ENCODE data around the gene NCMAP. TPM values are rescaled to one million over a fixed set of nuclear protein-coding genes. Genes with fewer than 3 reads are reported as not detected.

NCMAP gene
- total and polyA plus RNA-seq, 4 donors, result 1.5 to 20.2 (median 5.9) TPM

DNA sequence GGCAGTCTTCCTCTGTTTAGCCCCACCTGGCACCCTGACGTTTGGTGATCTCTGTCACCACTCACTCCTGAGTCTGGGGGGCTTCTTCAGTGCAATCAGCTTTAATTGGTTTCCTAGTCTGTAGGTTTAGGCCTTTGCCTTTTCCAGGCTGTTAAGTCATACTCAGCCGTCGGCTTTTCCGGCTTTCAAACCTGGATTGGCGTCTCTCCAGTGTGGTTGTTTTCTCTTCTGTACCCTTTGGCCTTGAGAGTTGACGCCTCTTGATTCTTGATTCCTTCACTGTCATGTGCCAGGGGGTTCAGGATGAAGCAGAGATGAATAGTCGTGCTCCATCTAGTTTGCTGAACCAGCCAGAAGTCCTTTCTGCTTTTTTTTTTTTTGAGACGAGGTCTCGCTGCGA lies 24.9 kb downstream of the NCMAP start:
- H3K4me1 ChIP-seq (ENCODE audit: control insufficient read depth in 5 of 5, insufficient read depth in 5 of 5, low read length in 5 of 5), result peaks cover 0 to 3% (median 0%) of the 10 kb centered on the region in 5 donors
- H3K9me3 ChIP-seq (ENCODE audit: control insufficient read depth in 4 of 4, insufficient read depth in 3 of 4, low read length in 3 of 4), result no peaks in the 10 kb centered on the region
- no peaks in the 10 kb centered on the region for H3K36me3 ChIP-seq (ENCODE audit: control insufficient read depth in 4 of 4, insufficient read depth in 4 of 4, low read length in 4 of 4)
- no peak overlapping the region for H3K9ac ChIP-seq (ENCODE audit: insufficient read depth in 1 of 2, low read length in 2 of 2)
- H3K27me3 ChIP-seq (ENCODE audit: control insufficient read depth in 3 of 3, insufficient read depth in 3 of 3, low read length in 2 of 3), result no peaks in the 10 kb centered on the region
- ATAC-seq (ENCODE audit: insufficient read depth, low FRiP score) (no peak), DNase-seq (no peak)
- H3K27ac ChIP-seq (ENCODE audit: low read depth in 1 of 2, low read length in 1 of 2), result no peak overlapping the region
- WGBS, 2 donors, result 80 to 86% methylated on average over 10 of the region's 10 CpGs
- H3K4me3 ChIP-seq, result no peak overlapping the region
- TF ChIP-seq, protein P1, sequence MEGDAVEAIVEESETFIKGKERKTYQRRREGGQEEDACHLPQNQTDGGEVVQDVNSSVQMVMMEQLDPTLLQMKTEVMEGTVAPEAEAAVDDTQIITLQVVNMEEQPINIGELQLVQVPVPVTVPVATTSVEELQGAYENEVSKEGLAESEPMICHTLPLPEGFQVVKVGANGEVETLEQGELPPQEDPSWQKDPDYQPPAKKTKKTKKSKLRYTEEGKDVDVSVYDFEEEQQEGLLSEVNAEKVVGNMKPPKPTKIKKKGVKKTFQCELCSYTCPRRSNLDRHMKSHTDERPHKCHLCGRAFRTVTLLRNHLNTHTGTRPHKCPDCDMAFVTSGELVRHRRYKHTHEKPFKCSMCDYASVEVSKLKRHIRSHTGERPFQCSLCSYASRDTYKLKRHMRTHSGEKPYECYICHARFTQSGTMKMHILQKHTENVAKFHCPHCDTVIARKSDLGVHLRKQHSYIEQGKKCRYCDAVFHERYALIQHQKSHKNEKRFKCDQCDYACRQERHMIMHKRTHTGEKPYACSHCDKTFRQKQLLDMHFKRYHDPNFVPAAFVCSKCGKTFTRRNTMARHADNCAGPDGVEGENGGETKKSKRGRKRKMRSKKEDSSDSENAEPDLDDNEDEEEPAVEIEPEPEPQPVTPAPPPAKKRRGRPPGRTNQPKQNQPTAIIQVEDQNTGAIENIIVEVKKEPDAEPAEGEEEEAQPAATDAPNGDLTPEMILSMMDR (IDR thresholded peaks at IDR 0.05; ENCODE audit: control extremely low read depth, extremely low read depth), result no peak

DNA sequence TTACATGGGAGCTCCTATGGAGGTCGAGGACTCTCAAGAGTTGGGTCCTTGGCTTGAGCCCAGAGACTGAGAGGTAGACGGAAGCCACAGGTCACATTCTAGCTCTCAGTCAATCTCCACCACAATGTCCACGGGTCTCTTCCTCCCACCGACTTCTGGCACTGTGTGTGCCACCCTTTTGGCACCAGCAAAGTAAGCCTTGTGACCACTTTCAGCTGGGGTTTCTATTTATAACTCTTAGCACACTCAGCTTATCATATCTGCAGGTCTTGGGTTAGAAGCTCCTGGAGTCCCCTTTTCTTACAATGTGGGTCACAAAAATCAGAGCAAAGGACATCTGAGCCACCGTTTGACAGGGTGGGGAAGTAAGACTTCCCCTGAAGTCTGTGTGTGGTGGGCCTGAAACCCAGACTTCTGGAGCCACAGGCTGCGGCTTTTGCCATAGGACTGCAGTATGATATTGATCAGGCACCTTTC lies 28.3 kb downstream of the NCMAP start:
- Histone ChIP-seq H3K9me3 (ENCODE audit: control insufficient read depth in 4 of 4, insufficient read depth in 3 of 4, low read length in 3 of 4) (no peaks in the 10 kb centered on the region), H3K4me1 (ENCODE audit: control insufficient read depth in 5 of 5, insufficient read depth in 5 of 5, low read length in 5 of 5) (no peaks in the 10 kb centered on the region), H3K4me3 (no peak overlapping the region), H3K27ac (ENCODE audit: low read depth in 1 of 2, low read length in 1 of 2) (no peak overlapping the region), H3K36me3 (ENCODE audit: control insufficient read depth in 4 of 4, insufficient read depth in 4 of 4, low read length in 4 of 4) (no peaks in the 10 kb centered on the region), H3K9ac (ENCODE audit: insufficient read depth in 1 of 2, low read length in 2 of 2) (no peak overlapping the region), H3K27me3 (ENCODE audit: control insufficient read depth in 3 of 3, insufficient read depth in 3 of 3, low read length in 2 of 3) (no peaks in the 10 kb centered on the region)
- TF ChIP-seq, protein P1 (IDR thresholded peaks at IDR 0.05; ENCODE audit: control extremely low read depth, extremely low read depth), result no peak
- ATAC-seq (ENCODE audit: insufficient read depth, low FRiP score) (no peak), DNase-seq (peak in 1 of 3 donors; percentile 31)
- WGBS, 2 donors, result 20 to 29% methylated on average over 6 of the region's 6 CpGs

DNA sequence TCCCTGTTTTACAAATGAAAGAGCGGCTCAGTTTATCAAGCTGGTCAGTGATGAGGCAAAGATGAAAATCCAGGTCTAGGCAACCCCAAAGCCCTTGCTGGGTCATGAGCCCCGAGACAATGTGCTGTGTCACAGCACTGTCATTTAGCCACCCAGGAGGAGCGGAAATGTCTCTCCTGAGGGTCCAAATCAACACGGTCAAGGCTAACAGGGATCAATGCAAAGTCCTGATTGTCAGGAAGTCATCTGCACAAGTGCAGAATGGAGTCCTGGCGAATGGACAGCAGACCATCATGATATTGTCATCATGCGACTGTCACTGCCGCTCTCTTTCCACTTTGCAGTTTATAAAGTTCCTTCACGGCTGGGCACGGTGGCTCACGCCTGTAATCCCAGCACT lies 30.2 kb downstream of the NCMAP start:
- WGBS, 2 donors, result 87 to 89% methylated on average over 10 of the region's 10 CpGs
- Histone ChIP-seq H3K9me3 (ENCODE audit: control insufficient read depth in 4 of 4, insufficient read depth in 3 of 4, low read length in 3 of 4) (no peaks in the 10 kb centered on the region), H3K36me3 (ENCODE audit: control insufficient read depth in 4 of 4, insufficient read depth in 4 of 4, low read length in 4 of 4) (no peaks in the 10 kb centered on the region), H3K4me1 (ENCODE audit: control insufficient read depth in 5 of 5, insufficient read depth in 5 of 5, low read length in 5 of 5) (no peaks in the 10 kb centered on the region), H3K27ac (ENCODE audit: low read depth in 1 of 2, low read length in 1 of 2) (no peak overlapping the region), H3K27me3 (ENCODE audit: control insufficient read depth in 3 of 3, insufficient read depth in 3 of 3, low read length in 2 of 3) (no peaks in the 10 kb centered on the region), H3K4me3 (no peak overlapping the region), H3K9ac (ENCODE audit: insufficient read depth in 1 of 2, low read length in 2 of 2) (no peak overlapping the region)
- ATAC-seq (ENCODE audit: insufficient read depth, low FRiP score) (no peak), DNase-seq (no peak)
- TF ChIP-seq, protein P1 (IDR thresholded peaks at IDR 0.05; ENCODE audit: control extremely low read depth, extremely low read depth), result no peak

All from lung (tissue), 12 donors.